Raji (cell line): Measurements from ENCODE around the gene WNT3A.
A peak's percentile ranks its signal among the peaks of the same experiment; 100 is the strongest.

Experiments used
- POLR2A ChIP-seq: IDR thresholded peaks from 2 replicates; pipeline ENCODE4 v1.6.1; 2011; ENCODE audit warnings: low read depth, low read length, control low read depth; ENCODE audit not compliant: insufficient read depth

The WNT3A gene

DNA sequence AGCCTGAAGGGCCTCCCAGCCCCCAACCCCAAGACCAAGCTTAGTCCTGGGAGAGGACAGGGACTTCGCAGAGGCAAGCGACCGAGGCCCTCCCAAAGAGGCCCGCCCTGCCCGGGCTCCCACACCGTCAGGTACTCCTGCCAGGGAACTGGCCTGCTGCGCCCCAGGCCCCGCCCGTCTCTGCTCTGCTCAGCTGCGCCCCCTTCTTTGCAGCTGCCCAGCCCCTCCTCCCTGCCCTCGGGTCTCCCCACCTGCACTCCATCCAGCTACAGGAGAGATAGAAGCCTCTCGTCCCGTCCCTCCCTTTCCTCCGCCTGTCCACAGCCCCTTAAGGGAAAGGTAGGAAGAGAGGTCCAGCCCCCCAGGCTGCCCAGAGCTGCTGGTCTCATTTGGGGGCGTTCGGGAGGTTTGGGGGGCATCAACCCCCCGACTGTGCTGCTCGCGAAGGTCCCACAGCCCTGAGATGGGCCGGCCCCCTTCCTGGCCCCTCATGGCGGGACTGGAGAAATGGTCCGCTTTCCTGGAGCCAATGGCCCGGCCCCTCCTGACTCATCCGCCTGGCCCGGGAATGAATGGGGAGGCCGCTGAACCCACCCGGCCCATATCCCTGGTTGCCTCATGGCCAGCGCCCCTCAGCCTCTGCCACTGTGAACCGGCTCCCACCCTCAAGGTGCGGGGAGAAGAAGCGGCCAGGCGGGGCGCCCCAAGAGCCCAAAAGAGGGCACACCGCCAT, 53.8 kb downstream of the WNT3A start:
- no peak for TF ChIP-seq POLR2A

DNA sequence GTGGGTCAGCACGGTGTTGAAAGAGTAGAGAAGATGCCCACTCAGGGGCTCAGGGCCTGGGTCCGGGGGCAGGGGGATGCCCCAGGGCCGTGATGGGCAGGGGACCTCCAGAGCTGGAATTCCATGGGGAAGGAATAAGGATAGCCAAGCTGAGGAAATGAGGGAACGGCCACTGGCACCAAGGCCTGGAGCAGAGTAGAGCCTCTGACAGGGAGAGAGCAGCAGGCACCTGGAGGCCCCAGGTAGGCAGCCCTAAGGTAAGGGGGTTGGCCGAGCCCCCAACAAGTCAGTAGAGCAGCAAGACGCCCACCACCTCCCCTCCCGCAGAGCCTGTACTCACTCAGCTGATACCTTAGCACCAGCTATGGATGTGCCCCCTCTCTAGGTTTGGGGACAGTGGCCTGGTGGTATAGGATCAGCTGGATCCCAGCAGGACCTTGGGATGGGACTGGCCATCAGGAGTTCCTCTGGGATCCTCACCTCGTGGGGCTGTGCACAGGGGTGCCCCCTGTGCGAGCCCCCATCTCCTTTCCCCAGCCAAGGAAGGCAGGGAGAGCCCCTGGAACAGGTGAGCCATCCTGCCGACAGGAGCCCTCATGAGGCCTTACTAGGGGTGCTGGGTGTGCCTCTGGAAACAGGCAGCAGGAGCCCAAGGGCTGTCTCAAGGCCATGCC, 54.8 kb downstream of the WNT3A start:
- TF ChIP-seq POLR2A, result no peak

DNA sequence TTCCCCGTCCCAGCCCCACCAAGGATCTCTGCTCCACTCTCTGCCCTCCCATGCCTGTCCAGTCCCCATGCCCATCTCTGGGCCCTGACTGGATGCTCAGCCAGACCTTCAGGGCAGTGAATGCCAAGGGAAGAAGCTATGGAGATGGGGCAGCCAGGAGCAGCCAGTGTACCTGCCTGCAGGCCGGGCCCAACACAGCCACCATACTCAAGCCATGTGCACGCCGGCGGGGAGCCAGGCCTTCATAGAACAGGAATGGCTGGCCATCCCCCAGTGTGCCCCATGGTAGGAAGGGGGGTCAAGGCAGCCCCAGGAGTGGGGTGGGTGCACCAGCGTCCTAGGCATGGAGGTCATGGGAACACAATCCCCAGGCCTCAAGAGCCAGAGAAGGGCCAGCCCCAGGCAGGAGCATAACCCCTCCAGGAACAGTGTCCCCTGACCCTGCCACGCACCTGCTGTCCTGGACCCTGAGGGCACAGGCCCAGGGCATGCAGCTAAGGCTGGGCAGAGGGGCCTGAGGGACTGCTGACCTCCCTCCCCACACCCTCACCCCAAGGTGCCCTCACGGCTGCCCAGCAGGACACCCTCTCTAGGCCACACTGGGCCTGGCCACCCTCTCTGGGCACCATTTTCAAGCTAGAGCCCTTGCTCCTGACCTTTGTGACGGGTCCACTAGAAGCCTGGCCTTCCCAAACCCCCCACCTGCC, 55.4 kb downstream of the WNT3A start:
- TF ChIP-seq POLR2A, result no peak

DNA sequence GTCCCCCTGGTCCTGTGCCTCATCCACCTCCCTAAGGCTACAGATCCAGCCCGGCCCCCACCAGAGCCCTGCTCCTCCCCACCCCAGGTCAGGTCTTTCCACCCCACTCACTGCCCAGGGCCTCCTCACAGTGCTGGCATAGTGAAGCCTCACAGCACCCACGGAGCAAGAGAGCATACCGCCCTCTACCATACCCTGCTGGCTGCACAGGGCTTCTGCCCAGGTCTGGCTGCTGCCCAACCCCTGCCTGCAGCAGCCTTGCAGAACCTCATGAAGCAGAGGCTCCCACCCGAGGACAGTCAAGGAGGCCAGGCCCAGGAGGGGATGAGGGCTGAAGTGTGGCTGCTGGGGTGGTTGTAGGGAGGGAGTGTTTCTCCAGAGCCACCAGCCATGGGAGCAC, 56.0 kb downstream of the WNT3A start:
- no peak for TF ChIP-seq POLR2A

DNA sequence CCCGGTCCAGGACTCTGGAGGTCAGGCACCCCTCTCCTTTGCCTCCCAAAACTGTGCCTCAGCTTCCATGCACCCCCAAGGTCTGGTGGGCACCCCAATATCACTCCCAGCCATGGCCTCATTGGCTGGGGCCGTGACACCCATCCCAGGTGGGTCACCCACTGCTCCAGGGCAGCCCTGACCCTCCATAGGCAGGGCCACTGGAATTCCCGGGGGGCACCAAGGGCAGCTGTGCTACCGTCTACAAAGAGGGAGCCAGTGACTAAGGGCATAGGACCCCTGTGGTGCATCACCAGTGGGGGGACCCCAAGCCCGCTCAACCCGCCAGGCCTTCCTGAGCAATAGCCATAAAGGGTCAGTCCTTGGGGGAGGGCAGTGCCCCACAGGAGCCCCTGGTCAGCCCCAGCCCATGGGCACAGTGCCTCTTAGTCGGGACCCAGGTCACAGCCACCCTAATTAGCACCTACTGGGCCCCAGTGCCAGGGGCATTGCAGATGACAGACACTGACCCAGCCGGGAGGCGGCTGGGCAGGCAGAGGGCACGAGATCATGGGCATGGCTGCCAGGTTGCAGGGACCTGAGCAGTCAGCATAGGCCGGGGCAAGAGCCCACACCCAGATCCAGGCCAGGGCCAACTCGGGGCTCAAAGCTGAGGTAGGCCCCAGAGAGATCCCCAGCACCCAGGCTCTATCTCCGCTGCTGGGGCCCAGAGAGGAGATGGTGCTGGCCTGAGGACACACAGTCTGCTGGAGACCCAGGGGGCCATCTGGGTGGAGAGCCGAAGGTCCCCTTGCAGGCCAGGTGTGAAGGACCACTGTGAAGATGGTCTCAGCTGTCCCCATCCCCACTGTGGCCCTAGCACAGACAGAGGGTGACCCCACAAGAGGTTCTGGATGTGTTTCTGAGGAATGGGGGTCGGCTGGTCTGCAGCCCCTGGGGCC, 56.7 kb downstream of the WNT3A start:
- TF ChIP-seq POLR2A, result no peak

DNA sequence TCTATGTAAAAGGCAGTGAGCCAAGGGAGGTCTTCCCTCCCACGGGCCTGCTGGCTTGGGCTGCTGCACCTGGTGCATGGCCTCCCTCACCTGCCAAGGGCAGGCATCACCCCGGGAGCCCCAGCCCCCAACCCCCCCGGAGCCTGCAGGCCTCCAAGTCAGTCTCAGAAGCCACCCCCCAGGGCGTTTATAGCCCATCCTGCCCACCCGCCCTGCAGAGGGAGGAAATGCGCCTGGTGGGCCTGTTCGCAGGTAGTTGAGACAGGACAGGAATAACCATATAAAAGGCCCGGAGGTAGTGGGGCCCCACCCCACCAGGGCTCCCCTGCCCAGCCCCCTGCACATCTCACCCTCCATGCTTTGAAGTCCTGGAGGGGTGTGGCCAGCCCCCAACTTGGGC, 57.5 kb downstream of the WNT3A start:
- no peak for TF ChIP-seq POLR2A

DNA sequence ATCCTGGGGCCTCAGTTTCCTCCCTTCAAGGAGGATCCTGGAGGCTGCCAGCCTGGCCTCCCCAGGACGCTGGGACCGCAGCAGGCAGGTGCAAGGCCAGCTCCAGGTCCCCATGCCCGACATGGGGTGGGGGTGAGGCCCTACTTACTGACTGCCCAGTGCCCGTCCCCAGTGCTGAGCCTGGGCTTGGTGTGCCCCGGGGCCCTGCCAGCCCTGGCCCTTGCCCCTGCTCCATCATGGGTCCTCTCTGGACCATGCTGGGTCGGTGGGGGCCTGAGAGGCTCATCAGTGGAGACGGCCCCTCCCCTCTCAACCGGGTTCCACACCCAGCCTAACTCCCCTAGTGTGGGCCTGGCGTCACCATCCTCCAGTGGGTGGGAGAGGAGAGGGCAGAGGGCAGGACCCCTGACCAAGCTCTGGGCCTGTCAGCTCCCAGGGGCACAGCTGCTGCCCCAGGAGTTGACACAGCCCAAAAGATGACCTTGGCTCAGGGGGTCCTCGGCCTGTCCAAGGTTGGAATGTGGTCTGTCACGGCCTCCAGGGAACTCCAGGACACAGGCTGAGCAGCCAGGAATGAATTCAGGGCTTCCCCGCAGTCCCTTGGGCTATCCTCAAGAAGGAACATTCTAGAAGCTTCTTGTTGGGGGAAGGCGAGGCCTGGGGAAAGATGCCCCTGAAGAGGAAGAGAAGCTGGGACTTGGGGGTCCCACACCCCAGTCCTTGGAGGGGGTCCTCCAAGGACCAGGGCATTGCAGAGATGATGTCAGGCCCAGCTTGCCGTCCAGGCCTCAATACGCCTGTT, 58.1 kb downstream of the WNT3A start:
- TF ChIP-seq POLR2A, result no peak

DNA sequence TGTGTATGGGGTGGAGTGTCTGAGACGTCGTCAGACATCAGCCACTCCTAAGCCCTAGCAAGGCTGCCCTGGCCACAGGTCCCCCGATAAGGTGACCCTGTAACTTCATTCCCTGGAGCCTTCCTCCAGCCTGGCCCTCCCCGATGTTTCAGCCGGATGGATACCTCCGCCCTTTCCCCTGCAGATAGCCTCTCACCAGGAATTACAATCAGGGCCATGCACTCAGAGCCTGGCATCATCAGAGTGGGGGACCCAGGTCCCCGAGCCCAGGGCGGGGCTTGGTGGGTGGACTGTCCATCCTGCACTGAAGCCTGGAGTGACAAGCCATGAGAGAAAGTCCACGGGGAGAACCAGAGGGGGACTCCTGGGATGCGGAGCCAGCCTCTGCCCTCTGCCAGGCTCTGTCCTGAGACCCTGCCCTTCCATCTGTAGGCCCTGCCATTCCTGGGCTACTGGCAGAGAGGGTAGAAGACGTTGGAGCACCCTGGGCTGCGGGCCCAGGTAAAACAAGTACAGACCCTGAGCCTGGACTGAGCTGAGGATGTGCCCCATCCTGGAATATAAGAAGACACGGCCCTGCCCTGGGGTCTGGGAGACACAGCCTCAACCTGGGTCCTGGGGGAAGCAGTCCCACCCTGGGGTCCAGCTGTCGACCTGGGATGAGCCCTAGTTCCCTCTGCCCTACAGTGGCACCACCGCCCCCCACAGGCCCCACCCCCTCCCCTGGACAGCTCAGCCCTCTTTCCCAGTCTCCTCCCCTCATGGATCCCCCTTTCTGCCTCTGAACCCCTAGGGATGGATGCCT, 58.9 kb downstream of the WNT3A start:
- TF ChIP-seq POLR2A, result no peak

DNA sequence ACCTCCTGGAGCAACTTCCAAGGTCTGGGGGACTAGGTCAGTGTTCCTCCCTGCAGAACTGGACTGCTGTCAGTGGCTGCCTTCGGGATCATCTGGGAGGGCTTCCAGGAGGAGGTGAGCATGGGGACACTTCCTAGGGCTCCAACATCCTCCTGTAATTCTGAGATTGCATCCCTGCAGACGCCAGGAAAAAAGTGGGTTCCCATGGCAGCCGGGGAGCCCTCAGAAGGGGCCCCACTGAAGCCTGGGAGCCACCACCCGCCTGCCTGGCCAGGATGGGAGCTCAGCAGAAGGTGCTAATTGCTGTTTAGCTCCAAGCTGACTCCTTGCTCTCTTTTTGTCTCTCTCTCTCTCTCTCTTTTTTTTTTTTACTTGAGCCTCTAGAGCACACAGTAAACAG, 59.6 kb downstream of the WNT3A start:
- TF ChIP-seq POLR2A, result no peak

DNA sequence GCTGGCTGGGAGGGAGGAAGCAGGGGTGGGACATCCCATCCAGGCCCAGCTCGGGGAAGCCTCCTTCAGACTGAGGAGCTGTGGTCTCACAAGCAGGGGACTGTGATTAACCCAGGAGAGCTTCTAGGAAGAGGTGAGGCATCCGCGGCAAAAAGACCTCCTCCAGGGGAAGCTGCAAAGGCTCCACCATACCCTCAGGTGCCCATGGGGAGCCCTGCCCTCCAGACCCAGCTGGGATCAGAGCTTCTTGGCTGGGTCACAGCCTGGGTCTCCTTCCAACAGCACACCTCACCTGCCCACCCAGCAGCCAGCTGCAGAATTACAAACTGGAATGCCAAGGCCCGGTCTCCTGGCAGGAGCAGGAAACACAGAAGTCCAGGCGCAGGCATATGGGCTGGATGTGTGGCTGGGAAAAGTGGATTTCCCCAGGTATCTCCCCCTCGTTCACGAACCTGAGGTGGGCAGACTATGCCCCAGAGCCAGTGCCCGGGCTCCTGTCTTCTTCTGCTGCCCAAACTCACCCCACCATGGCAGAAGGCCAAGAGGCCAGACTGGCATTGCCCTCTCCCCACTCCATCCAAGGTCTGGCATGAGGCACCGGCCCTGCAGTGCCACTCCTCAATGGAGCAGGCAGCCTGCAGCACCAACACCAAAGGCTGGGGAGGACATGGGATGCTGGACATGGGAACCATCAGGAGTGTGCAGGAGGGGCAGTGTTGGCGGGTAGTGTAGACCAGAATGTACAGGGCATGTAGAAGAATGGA, 60.3 kb downstream of the WNT3A start:
- TF ChIP-seq POLR2A, result no peak

DNA sequence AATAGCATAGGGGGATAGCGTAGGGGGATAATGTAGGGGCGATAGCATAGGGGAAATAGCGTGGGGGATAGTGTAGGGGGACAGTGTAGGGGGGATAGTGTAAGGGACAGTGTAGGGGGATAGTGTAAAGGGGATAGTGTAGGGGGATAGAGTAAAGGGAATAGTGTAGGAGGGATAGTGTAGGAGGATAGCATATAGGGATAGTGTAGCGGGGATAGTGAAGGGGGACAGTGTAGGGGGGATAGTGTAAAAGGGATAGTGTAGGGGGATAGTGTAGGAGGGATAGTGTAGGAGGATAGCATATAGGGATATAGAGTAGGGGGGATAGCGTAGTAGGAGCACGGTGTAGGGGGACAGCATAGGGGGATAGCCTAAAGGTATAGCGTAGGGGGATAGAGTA, 61.6 kb downstream of the WNT3A start:
- no peak for TF ChIP-seq POLR2A

DNA sequence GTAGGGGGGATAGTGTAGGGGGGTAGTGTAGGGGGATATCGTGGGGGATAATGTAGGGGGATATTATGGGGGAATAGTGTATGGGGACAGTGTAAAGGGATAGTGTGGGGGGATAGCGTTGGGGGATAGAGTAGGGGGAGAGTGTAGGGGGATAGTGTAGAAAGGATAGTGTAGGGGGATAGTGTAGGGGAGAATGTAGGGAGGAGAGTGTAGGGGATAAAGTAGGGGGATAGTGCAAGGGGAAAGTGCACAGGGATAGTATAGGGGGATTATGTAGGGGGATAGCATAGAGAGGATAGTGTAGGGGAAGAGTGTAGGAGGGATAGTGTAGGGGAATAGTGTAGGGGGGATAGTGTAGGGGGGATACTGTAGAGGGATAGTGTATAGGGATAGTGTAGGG, 63.4 kb downstream of the WNT3A start:
- no peak for TF ChIP-seq POLR2A

DNA sequence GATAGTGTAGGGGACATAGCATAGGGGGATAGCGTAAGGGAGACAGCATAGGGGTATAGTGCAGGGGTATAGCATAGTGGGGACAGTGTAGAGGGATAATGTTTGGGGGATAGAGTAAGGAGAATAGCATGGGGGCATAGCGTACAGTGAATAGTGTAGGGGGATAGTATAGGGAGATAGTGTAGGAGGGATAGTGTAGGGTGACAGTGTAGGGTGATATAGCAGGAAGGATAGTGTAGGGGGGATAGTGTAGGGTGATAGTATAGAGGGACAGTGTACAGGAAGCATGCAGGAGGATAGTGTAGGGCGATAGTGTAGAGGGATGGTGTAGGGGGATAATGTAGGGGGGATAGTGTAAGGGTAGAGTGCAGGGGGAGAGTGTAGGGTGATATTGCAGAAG, 64.1 kb downstream of the WNT3A start:
- TF ChIP-seq POLR2A, result 0 out of 2 replicates have a peak, but pooled peaks have one; percentile 16
